ENCODE data around the gene RARG.

GRCh38 chr12:53277981-53278380 is 46.0 kb upstream of the RARG start:
- TF ChIP-seq CTCF (IDR thresholded peaks at IDR 0.05; ENCODE audit: insufficient read depth, low read depth, low read length) (no peak), EZH2 (IDR thresholded peaks at IDR 0.05; ENCODE audit: insufficient read depth, low read length) (no peak)

Data from astrocyte (in vitro differentiated cells and primary cell).